ENCODE measurements around the gene HMGCR. TPM values are rescaled to one million over a fixed set of nuclear protein-coding genes. Genes with fewer than 3 reads are reported as not detected.

Gene HMGCR
- total and polyA plus RNA-seq, 2 donors (not counting 3 experiments of a cell fraction or from before 2014, with no cell fraction given): 39.6 to 104 TPM

- H3K27ac ChIP-seq (ENCODE audit: insufficient read depth, low read depth, low read length): no peak overlapping the region
- H3K4me3 ChIP-seq (replicated peaks in 1 of 3; ENCODE audit: insufficient read depth in 1 of 3, low read depth in 1 of 3, low read length in 3 of 3): no peak overlapping the region
- dilution Hi-C loops (cut with MboI; ENCODE audit: extremely low pct_ligation_motif_present, low sequenced_read_pairs): no loop called here
- H4K20me1 ChIP-seq (replicated peaks; ENCODE audit: control insufficient read depth, extremely low read depth, insufficient read depth, low read length): no peaks in the 10 kb centered on the region
- DNase-seq (ENCODE audit: low read depth, low spot score) (no peak), FAIRE-seq (no peak)
- no peaks in the 10 kb centered on the region for H3K9me3 ChIP-seq (replicated peaks; ENCODE audit: control insufficient read depth, insufficient read depth, low read length)
- ChIA-PET POLR2A (no interaction called here), CTCF (interaction anchor here (0.7 kb wide), 1 partner anchor 20 kb away, joined by 3 read pairs; the partner anchor contains the start of gene HMGCR)
- H2AFZ ChIP-seq (ENCODE audit: low read depth, low read length): no peak overlapping the region
- no peaks in the 10 kb centered on the region for H3K4me1 ChIP-seq (ENCODE audit: control insufficient read depth, extremely low read depth, insufficient read depth, low read length)
- no peaks in the 10 kb centered on the region for H3K27me3 ChIP-seq (ENCODE audit: control insufficient read depth in 2 of 2, insufficient read depth in 2 of 2, low read length in 2 of 2)
- H3K4me2 ChIP-seq (ENCODE audit: insufficient read depth, low read length): no peak overlapping the region
- BruUV-seq (replicated peaks): no TSS peak
- no peak overlapping the region for H3K9ac ChIP-seq (replicated peaks; ENCODE audit: extremely low read depth, insufficient read depth, low read length)
- intact Hi-C loops (cut with micrococcal nuclease): no loop called here
- TF ChIP-seq POLR2AphosphoS5 (IDR thresholded peaks at IDR 0.05; ENCODE audit: insufficient read depth, low read depth, low read length) (no peak), GATA2 (IDR thresholded peaks at IDR 0.05; ENCODE audit: insufficient read depth, insufficient read length, low read depth, low read length) (no peak), MYC (IDR thresholded peaks at IDR 0.05; ENCODE audit: low read depth, low read length) (no peak), MAX (IDR thresholded peaks at IDR 0.05; ENCODE audit: insufficient read depth, insufficient read length) (no peak)
- no peaks in the 10 kb centered on the region for H3K9me1 ChIP-seq (replicated peaks; ENCODE audit: control insufficient read depth, extremely low read depth, insufficient read depth, low read length)
- peaks cover 21 to 49% of the 10 kb centered on the region in 2 experiments for H3K36me3 ChIP-seq (ENCODE audit: control insufficient read depth in 2 of 2, extremely low read depth in 1 of 2, insufficient read depth in 2 of 2, low read length in 2 of 2)
- peaks cover 2% of the 10 kb centered on the region for H3K79me2 ChIP-seq (ENCODE audit: control insufficient read depth, insufficient read depth, low read length)
Measured at GRCh38 chr5:75356719-75357118, 19.7 kb downstream of the HMGCR start.

GRCh38 chr5:75358117-75358516 lies 21.1 kb downstream of the HMGCR start:
- DNase-seq (ENCODE audit: low read depth, low spot score) (no peak), FAIRE-seq (no peak)
- Histone ChIP-seq H3K27ac (ENCODE audit: insufficient read depth, low read depth, low read length) (no peak overlapping the region), H3K9me1 (replicated peaks; ENCODE audit: control insufficient read depth, extremely low read depth, insufficient read depth, low read length) (no peaks in the 10 kb centered on the region), H2AFZ (ENCODE audit: low read depth, low read length) (no peak overlapping the region), H3K9ac (replicated peaks; ENCODE audit: extremely low read depth, insufficient read depth, low read length) (no peak overlapping the region), H3K27me3 (ENCODE audit: control insufficient read depth in 2 of 2, insufficient read depth in 2 of 2, low read length in 2 of 2) (no peaks in the 10 kb centered on the region), H3K79me2 (ENCODE audit: control insufficient read depth, insufficient read depth, low read length) (peaks cover 2% of the 10 kb centered on the region), H4K20me1 (replicated peaks; ENCODE audit: control insufficient read depth, extremely low read depth, insufficient read depth, low read length) (no peaks in the 10 kb centered on the region), H3K4me1 (ENCODE audit: control insufficient read depth, extremely low read depth, insufficient read depth, low read length) (no peaks in the 10 kb centered on the region), H3K36me3 (ENCODE audit: control insufficient read depth in 2 of 2, extremely low read depth in 1 of 2, insufficient read depth in 2 of 2, low read length in 2 of 2) (peaks cover 24 to 46% of the 10 kb centered on the region in 2 experiments), H3K9me3 (replicated peaks; ENCODE audit: control insufficient read depth, insufficient read depth, low read length) (no peaks in the 10 kb centered on the region), H3K4me2 (ENCODE audit: insufficient read depth, low read length) (no peak overlapping the region), H3K4me3 (replicated peaks in 1 of 3; ENCODE audit: insufficient read depth in 1 of 3, low read depth in 1 of 3, low read length in 3 of 3) (no peak overlapping the region)
- ChIA-PET CTCF (interaction anchor here (0.7 kb wide), 1 partner anchor 323 kb away, joined by 3 read pairs; no protein-coding TSS in a partner anchor), POLR2A (no interaction called here)
- TF ChIP-seq JUN (IDR thresholded peaks at IDR 0.05; ENCODE audit: borderline replicate concordance, insufficient read depth, insufficient read length, low read depth): no peak
- no peak for TF ChIP-seq MYC (IDR thresholded peaks at IDR 0.05; ENCODE audit: low read depth, low read length)
- no peak for TF ChIP-seq CTCF (IDR thresholded peaks at IDR 0.05; ENCODE audit: extremely low read depth in 1 of 2, insufficient read depth in 1 of 2, low read depth in 1 of 2, low read length in 2 of 2)
- TF ChIP-seq FOS (IDR thresholded peaks at IDR 0.05; ENCODE audit: borderline replicate concordance, insufficient read depth, low read length): no peak
- no peak for TF ChIP-seq MAX (IDR thresholded peaks at IDR 0.05; ENCODE audit: insufficient read depth, insufficient read length)
- TF ChIP-seq POLR2AphosphoS5 (IDR thresholded peaks at IDR 0.05; ENCODE audit: insufficient read depth, low read depth, low read length): no peak
- BruUV-seq (replicated peaks): no TSS peak
- intact Hi-C loops (cut with micrococcal nuclease) (loop anchor here (1.0 kb wide), 1 partner anchor 19 kb away; no protein-coding TSS in a partner anchor), dilution Hi-C loops (cut with MboI; ENCODE audit: extremely low pct_ligation_motif_present, low sequenced_read_pairs) (no loop called here)

Data from endothelial cell of umbilical vein (primary cell).